GM19240 (cell line): ENCODE measurements around the gene ACACA.
"Not testable (repeated sequence)": the region's sequence is repeated elsewhere in the genome, so short reads cannot be mapped to it uniquely, and the experiment has no call there.

Source experiments
- DNase-seq: peaks from one replicate; pipeline ENCODE4 v3.0.0; 2011; ENCODE audit warnings: low spot score; ENCODE audit not compliant: insufficient read length

Gene ACACA

DNA sequence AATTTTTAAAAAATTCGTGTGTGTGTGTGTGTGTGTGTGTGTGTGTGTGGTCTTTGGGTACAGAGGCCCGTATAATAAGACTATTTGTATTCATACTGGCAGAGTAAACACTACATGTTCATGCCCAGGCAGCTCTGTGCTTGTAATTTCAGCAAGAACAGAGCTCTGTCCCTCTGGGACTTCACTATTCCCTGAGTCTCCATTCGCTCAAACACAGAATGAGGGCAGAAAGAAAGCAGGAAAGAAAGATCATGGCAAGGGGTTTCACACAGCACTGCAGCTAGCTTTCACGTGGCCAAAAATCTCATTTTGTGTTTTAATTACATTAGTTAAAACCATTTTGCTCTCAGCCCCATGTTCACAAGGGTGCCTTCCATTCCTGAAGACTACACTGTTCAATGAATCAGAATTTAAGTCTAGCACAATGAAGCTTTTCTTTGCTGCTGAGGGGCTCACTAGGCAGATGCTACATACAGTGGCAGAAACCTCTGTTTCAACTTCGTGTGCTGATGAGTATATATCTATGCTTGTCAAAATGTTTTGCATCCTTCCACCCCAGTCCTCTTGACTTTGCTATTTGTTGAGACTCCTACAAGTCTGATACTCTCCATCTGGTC, 229.3 kb downstream of the ACACA start:
- DNase-seq = no peak

DNA sequence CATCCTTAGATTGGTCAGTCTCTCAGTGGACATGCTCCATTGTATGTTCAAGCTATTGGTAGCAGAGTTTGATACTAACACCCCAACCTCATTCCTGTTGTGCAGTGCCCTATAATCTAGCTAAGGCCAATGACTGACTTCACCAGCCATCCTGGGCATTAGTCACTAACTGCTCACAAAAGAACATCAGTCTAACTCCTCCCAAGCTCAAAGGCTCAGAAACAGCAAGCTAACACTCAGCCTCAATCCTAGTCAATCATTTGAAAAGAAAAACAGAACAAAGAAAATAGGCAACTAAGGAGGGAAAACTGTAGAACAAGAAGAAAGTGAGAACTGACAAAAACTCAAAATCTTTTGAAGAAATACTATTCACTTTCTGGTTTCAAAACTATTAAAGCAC, 229.9 kb downstream of the ACACA start:
- no peak for DNase-seq

DNA sequence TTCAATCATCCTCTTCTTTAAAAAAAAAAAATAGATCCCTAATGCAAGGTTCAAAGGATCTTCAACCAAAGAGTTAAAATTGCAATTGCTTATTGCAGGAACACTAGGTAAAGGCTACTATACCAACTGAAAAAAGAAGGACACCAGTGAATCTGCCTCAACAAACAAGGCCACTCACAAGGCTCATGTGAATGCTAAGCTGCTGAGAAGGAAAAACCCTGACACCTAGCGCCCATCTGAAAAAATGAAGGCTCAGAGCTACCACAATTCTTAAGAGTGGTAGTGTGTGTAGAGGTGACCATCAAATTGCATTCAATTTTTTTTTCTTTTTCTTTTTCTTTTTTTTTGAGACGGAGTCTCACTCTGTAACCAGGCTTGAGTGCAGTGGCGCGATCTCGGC, 232.4 kb downstream of the ACACA start:
- no peak for DNase-seq

DNA sequence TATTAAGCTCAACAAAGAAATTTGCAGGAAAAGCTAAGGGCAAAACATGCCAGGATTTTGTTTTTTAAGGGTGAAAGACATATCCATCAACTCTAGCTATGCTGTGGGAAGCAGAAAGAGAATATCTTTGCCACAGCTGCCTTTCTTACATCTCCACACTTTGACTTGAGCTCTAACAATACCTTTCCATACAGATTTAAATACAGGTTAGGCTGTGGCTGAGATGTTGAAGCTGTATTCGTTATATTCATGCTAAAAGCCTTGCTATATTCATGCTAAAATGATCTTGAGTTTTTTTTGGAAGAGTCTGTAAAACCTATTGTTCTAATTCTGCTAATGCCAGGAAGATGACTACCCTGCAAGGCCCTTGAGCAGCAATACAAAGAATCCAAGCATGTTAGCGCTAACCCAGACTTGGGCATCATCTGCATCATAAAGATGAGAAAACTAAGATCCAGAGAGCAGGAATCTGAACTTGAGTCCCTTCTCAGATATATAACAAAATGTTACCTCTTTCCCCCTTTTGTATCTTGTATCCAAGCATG, 235.7 kb downstream of the ACACA start:
- DNase-seq = no peak

- DNase-seq = no peak
Measured at GRCh38 chr17:37168731-37169353, 237.8 kb downstream of the ACACA start.

DNA sequence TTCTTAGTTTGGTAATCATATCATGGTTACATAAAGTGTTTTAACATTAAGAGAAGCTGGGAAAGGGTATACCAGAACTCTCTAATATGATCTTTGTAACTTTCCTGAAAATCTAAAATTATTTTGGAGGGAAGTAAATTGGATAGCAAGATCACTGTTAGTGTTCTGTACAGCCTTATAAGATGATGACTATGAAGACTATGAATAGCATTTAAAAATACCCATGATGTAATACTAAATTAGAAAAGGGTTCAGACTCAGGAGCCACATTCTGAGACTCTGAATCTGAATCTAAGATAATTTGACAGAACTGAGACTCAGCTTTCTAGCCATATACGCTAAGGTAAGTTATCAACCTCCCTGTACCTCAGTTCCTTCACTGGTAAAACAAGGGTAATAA, 238.9 kb downstream of the ACACA start:
- DNase-seq = no peak

GRCh38 chr17:37164057-37164456, 242.6 kb downstream of the ACACA start:
- DNase-seq = no peak

- no peak for DNase-seq
Measured at GRCh38 chr17:37162800-37163199, 243.8 kb downstream of the ACACA start.

DNA sequence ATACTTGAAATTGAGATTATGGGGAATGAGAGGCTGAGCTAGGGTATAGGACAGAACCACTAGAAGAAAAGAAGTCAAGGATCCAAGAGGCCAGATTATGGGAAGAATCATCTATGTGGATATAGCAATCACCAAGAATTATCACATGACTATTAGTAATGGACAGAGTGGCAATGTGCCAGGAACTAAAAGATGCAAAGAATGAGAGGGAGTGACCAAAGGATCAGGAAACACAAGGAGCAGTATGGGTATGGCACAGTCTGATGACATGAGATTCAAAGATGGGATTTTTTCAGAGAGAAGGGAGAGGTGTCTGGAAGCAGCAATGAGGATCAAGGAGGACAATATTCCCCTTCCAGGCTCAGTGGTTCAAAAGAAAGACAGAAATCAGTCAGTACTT, 245.7 kb downstream of the ACACA start:
- no peak for DNase-seq

GRCh38 chr17:37158290-37158689, 248.3 kb downstream of the ACACA start:
- DNase-seq = no peak

DNA sequence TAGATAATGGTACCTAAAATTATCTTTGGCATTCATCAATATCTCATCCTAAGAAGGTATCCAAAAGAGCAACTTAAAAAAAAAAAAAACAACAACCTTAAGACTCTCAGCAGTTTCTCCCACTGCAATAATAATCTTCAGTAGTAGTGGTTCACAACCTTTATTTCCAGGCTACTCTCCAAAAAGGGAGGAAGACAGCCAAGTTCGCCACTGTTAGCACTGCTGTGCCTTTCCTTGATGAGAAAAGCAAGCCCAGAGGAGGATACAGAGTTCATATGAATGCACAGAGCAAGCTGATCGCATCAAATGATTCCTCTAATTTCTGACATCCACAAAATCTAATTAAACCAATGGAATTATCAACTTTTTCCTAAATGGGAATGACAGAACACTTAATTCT, 258.5 kb downstream of the ACACA start:
- no peak for DNase-seq

DNA sequence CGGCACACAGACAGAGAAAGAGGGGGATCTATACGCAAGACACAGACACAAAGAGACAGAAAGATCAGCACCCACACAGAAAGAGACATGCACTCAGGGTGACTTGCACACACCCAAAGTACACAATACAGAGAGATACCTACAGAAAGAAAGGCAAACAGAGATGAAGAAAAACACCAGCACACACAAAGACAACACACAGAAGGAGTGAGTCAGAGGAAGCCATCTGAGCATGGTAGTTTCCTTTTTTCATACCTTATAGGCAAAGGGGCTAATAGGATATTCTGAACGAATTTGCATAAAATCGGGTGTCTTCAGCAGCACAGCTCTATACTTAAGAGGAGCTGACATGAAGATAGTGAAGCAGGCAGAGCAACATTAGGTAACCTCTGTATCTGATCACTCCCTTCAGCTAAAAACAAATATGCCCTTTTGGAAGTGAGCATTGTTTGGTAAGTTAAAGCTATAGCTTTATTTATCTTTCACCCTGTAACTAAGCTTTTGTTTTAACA, 259.3 kb downstream of the ACACA start:
- DNase-seq = peak; percentile 12

GRCh38 chr17:37146086-37147064, 260.3 kb downstream of the ACACA start:
- DNase-seq = no peak

DNA sequence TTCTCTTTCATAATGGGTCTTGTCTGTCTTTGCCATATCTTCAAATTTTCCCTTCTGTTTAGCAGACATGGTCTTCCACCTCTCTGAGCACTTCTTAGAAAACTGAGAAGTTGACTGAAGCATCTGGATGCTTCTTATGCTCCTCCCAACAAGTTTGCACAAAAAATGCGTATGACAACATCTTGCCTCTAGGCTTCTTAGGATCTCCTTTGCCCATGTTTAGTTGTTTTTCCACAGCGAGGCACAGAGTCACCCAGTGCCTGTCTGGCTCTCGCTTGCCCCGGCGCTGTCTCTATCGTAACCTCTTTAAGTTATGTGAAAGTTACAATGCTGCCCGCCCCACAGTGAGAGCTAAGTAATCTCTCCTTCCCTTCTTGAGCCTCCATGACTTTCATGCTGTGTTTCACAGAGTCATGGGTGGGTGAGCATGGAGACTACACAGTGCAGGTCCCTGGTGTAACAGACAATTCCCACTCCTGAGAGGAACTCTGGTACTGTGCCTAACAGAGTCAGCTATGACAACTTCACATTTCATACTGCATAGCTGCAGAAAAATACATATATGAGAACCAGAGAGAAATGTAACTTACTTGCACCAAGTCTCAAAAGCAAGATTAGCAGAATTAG, 262.4 kb downstream of the ACACA start:
- DNase-seq = no peak

GRCh38 chr17:37143558-37143957, 263.1 kb downstream of the ACACA start:
- DNase-seq = not testable (repeated sequence)

DNA sequence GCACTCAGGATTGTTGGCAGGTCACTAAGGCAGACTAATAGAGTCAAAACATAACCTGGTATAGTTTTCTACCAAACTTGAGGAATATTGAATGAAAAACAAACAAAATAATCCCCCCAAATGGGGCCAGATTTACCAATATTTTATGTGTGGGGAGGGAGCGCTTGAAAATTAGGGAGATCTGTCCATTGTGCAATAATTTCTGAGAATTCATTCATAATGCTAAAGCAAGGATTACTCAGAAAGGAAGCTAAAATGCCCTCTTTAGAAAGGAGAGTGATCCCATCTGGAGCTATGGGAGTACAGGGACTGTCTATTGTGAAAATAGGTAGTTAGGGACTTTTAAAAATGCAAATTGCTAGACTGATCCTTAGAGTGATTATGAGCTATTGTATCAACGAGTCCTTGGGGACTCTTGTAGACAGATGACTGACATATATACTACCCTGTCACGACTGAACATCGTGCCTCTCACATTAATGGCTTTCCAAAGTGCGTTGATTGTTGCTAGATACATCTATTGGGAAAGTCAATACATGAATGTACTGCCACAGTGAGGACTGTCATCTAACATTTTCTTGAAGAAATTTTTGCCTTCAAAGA, 264.2 kb downstream of the ACACA start:
- DNase-seq = no peak

GRCh38 chr17:37138571-37139120, 268.0 kb downstream of the ACACA start:
- no peak for DNase-seq

DNA sequence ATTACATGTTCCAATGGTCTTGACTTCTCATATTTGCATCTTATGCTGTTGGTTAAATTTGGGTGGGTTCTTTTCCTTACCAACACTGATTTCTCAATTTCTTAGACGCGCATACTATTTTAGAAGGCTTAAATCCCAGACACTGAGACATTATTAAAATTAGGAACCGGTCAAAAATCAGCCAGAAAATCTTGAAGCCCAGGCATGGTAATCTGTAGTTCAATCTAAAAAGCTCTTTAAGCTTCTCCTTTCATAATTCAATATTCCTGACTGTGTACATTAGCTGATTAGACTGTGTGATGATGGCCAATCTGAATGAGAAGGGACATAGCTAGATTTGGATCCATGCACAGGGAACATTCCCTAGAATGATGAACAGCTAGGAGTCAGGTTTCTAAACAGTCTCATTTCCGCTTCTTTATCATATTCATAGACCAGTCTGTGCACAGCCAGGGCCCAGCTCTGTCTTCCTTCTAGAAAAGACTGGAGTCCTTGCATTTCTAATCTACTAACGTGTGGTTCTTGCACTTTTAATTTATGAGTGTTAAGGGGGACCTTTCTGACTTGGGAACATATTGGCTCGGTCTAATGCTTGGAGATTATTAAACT, 268.6 kb downstream of the ACACA start:
- DNase-seq = no peak

- no peak for DNase-seq
Measured at GRCh38 chr17:37137070-37137610, 269.5 kb downstream of the ACACA start.

DNA sequence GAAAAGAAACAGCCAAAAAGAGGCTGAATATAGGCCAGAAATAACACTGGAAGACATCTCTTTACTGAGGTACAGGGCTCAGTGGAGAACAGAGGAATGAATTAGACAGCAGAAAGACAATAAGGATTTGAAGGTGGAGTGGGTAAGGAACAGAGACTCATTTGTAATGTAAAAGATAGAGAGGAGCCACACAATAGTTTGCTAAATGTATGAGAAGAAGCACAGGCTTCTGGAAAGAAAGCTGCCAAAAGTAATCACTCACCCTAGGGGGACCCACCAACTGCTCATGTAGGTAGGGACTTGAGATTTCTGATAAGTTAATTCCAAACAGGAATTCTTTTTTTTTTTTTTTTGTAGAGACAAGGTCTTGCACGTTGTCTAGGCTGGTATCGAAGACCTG, 271.1 kb downstream of the ACACA start:
- no peak for DNase-seq
